Prostate gland (tissue), 2 donors: ENCODE results near the gene ZNF536.

Experiments
- POLR2A ChIP-seq: fragments of 450-650 bp; IDR thresholded peaks from one replicate; pipeline ENCODE4 v1.6.1; 2016; ENCODE audit warnings: antibody characterized with exemption, mild to moderate bottlenecking
- TF ChIP-seq, protein P1 (sequence below), 4 experiments: fragments of 200-600 bp in 2 of 4; fragments of 450-650 bp in 2 of 4; sonication (generic) in 2 of 4; IDR thresholded peaks; 1 replicate in 3 of 4; 2 replicates in 1 of 4; pipeline ENCODE4 v1.5.1; 2016 to 2019; ENCODE audit warnings: antibody characterized with exemption in 4 of 4, mild to moderate bottlenecking in 2 of 4, moderate library complexity in 2 of 4

DNA sequence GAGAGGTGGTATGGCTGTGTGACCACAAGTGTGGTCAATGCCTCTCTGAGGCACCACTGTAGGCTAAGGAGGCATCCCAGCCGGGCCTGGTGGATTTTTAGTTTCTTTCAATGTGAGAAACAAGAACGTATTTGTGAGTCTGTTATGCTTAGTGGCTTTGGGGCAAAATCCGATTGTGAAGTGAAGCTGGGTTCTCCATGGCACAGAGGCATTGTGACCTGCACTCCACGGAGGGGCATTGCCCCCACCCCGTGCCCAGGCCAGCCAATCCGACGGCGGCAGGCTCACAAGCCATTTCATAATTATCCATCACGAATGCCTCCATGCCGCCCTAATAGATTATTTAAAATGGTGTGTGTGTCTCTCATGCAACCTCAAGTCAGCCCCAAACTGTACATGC is 151.6 kb downstream of the ZNF536 start:
- TF ChIP-seq, protein P1, sequence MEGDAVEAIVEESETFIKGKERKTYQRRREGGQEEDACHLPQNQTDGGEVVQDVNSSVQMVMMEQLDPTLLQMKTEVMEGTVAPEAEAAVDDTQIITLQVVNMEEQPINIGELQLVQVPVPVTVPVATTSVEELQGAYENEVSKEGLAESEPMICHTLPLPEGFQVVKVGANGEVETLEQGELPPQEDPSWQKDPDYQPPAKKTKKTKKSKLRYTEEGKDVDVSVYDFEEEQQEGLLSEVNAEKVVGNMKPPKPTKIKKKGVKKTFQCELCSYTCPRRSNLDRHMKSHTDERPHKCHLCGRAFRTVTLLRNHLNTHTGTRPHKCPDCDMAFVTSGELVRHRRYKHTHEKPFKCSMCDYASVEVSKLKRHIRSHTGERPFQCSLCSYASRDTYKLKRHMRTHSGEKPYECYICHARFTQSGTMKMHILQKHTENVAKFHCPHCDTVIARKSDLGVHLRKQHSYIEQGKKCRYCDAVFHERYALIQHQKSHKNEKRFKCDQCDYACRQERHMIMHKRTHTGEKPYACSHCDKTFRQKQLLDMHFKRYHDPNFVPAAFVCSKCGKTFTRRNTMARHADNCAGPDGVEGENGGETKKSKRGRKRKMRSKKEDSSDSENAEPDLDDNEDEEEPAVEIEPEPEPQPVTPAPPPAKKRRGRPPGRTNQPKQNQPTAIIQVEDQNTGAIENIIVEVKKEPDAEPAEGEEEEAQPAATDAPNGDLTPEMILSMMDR (IDR thresholded peaks at IDR 0.05), result no peak
- no peak for TF ChIP-seq POLR2A
